DOHH2 (cell line): ENCODE results near the gene RPS14.
A peak's percentile ranks its signal among the peaks of the same experiment; 100 is the strongest.

Source experiments
- H3F3A ChIP-seq: fragments of 200-600 bp; sonication (generic), shearing (Covaris generic); 2 replicates; pipeline ENCODE4 v1.6.0; 2016; ENCODE audit warnings: antibody characterized with exemption, mild to moderate bottlenecking; ENCODE audit not compliant: control insufficient read depth, insufficient read depth
- H3K27ac ChIP-seq: fragments of 200-600 bp; sonication (generic); 2 replicates; pipeline ENCODE4 v1.5.1; 2014; ENCODE audit warnings: low read depth, mild to moderate bottlenecking, low read length, moderate library complexity
- H3K27me3 ChIP-seq: fragments of 200-600 bp; sonication (generic); 2 replicates; pipeline ENCODE4 v1.6.1; 2014; ENCODE audit warnings: mild to moderate bottlenecking, low read length, mixed read lengths; ENCODE audit not compliant: control insufficient read depth
- H3K36me3 ChIP-seq: fragments of 200-600 bp; sonication (generic); 2 replicates; pipeline ENCODE4 v1.6.1; 2014; ENCODE audit warnings: mild to moderate bottlenecking, low read length, moderate library complexity, mixed read lengths; ENCODE audit not compliant: control insufficient read depth
- H3K4me1 ChIP-seq: fragments of 200-600 bp; sonication (generic); 2 replicates; pipeline ENCODE4 v1.6.1; 2014; ENCODE audit warnings: mild to moderate bottlenecking, low read length, mixed read lengths; ENCODE audit not compliant: control insufficient read depth
- H3K4me2 ChIP-seq: fragments of 200-600 bp; sonication (generic); 2 replicates; pipeline ENCODE4 v1.6.0; 2014; ENCODE audit warnings: mild to moderate bottlenecking, low read length, moderate library complexity
- H3K4me3 ChIP-seq: fragments of 200-600 bp; sonication (generic); 2 replicates; pipeline ENCODE4 v1.5.1; 2014; ENCODE audit warnings: mild to moderate bottlenecking, low read length, mixed read lengths
- H3K79me2 ChIP-seq: fragments of 200-600 bp; sonication (generic); 2 replicates; pipeline ENCODE4 v1.6.1; 2014; ENCODE audit warnings: mild to moderate bottlenecking, low read length, mixed read lengths; ENCODE audit not compliant: control insufficient read depth
- H3K9me2 ChIP-seq: fragments of 200-600 bp; sonication (generic); replicated peaks from 2 replicates; pipeline ENCODE4 v1.6.1; 2014; ENCODE audit warnings: mild to moderate bottlenecking, low read length, mixed read lengths; ENCODE audit not compliant: control insufficient read depth
- H3K9me3 ChIP-seq: fragments of 200-600 bp; sonication (generic); 2 replicates; pipeline ENCODE4 v1.6.1; 2014; ENCODE audit warnings: antibody characterized with exemption, low read length, mixed read lengths; ENCODE audit not compliant: control insufficient read depth, insufficient read depth
- H4K20me1 ChIP-seq: fragments of 200-600 bp; sonication (generic); 2 replicates; pipeline ENCODE4 v1.6.0; 2014; ENCODE audit warnings: low read depth, mild to moderate bottlenecking, antibody characterized with exemption, low read length, moderate library complexity; ENCODE audit not compliant: control insufficient read depth, insufficient read depth
- CTCF ChIP-seq: fragments of 200-600 bp; sonication (generic); IDR thresholded peaks from one replicate; pipeline ENCODE4 v1.5.1; 2014; ENCODE audit warnings: antibody characterized with exemption, mild to moderate bottlenecking, low read depth, low read length; ENCODE audit not compliant: poor library complexity, severe bottlenecking
- EZH2phosphoT487 ChIP-seq: fragments of 200-600 bp; sonication (generic); IDR thresholded peaks from 2 replicates; pipeline ENCODE4 v1.6.1; 2017; ENCODE audit warnings: borderline replicate concordance, mild to moderate bottlenecking, antibody characterized with exemption, low read length, moderate library complexity, mixed read lengths

Gene RPS14

GRCh38 chr5:150410524-150411244 lies 38.9 kb downstream of the RPS14 start:
- Histone ChIP-seq H3K27ac (peak overlapping the region; percentile 98), H3K4me3 (peak overlapping the region; percentile 96), H3K9me3 (no peaks in the 10 kb centered on the region)

GRCh38 chr5:150409638-150410523 lies 39.7 kb downstream of the RPS14 start:
- no peak for TF ChIP-seq EZH2phosphoT487
- TF ChIP-seq CTCF: no peak
- peak overlapping the region; percentile 98 for H3K27ac ChIP-seq
- H3K4me2 ChIP-seq: peak overlapping the region; percentile 98
- no peaks in the 10 kb centered on the region for H3K9me2 ChIP-seq
- H3K9me3 ChIP-seq: no peaks in the 10 kb centered on the region
- H3F3A ChIP-seq: peaks cover 53% of the 10 kb centered on the region
- H3K79me2 ChIP-seq: peaks cover 78% of the 10 kb centered on the region
- H3K27me3 ChIP-seq: no peaks in the 10 kb centered on the region
- peak overlapping the region; percentile 96 for H3K4me3 ChIP-seq
- H3K36me3 ChIP-seq: peaks cover 75% of the 10 kb centered on the region
- peaks cover 68% of the 10 kb centered on the region for H3K4me1 ChIP-seq
- peaks cover 27% of the 10 kb centered on the region; the same call in 1 of the 2 replicates for H4K20me1 ChIP-seq

More at GRCh38 chr5:150410524-150411244, 38.9 kb downstream of the RPS14 start:
- H3K79me2 ChIP-seq: peaks cover 78% of the 10 kb centered on the region
- no peaks in the 10 kb centered on the region for H3K9me2 ChIP-seq
- no peak for TF ChIP-seq EZH2phosphoT487
- no peak for TF ChIP-seq CTCF
- peak overlapping the region; percentile 98 for H3K4me2 ChIP-seq
- peaks cover 46% of the 10 kb centered on the region for H3F3A ChIP-seq
- peaks cover 75% of the 10 kb centered on the region for H3K4me1 ChIP-seq
- H3K27me3 ChIP-seq: no peaks in the 10 kb centered on the region
- peaks cover 27% of the 10 kb centered on the region; the same call in 1 of the 2 replicates for H4K20me1 ChIP-seq
- peaks cover 67% of the 10 kb centered on the region for H3K36me3 ChIP-seq

- Histone ChIP-seq H3K9me3 (no peaks in the 10 kb centered on the region), H3K36me3 (peaks cover 90% of the 10 kb centered on the region), H3K79me2 (peaks cover 72% of the 10 kb centered on the region), H4K20me1 (peaks cover 27% of the 10 kb centered on the region; the same call in 1 of the 2 replicates), H3K4me1 (peaks cover 53% of the 10 kb centered on the region), H3K27me3 (no peaks in the 10 kb centered on the region), H3K9me2 (no peaks in the 10 kb centered on the region), H3K4me2 (peak overlapping the region; percentile 98), H3F3A (peaks cover 60% of the 10 kb centered on the region), H3K27ac (peak overlapping the region; percentile 98), H3K4me3 (peak overlapping the region; percentile 96)
- TF ChIP-seq CTCF (no peak), EZH2phosphoT487 (no peak)
These were observed 41.2 kb downstream of the RPS14 start for GRCh38 chr5:150408231-150408943.
